NCI-H446 (cell line): ENCODE data around the gene SMTN.
"Not testable (repeated sequence)": the region's sequence is repeated elsewhere in the genome, so short reads cannot be mapped to it uniquely, and the experiment has no call there.

Source experiments
- DNase-seq, 2 experiments: peaks; one replicate each; lab custom pipeline; 2025; lab: John Stamatoyannopoulos, UW

The SMTN gene

DNA sequence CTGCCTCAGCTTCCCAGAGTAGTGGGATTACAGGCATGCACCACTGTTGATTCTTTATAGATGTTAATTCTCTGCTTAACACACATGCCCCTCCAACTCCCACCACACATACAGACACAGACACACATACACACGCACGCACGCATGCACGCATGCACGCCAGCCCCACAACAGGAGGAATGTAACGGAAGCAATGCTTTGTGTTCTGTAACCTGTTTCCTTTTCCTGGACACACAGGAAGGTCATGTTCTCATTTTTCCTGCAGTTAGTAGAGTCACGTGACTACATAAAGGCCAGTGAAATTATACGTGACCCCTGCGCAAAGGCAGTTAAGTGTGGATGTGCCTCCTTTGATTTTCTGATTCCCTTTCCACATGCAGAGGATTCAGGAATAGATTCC is 8.0 kb upstream of the SMTN start:
- not testable (repeated sequence) for DNase-seq

DNA sequence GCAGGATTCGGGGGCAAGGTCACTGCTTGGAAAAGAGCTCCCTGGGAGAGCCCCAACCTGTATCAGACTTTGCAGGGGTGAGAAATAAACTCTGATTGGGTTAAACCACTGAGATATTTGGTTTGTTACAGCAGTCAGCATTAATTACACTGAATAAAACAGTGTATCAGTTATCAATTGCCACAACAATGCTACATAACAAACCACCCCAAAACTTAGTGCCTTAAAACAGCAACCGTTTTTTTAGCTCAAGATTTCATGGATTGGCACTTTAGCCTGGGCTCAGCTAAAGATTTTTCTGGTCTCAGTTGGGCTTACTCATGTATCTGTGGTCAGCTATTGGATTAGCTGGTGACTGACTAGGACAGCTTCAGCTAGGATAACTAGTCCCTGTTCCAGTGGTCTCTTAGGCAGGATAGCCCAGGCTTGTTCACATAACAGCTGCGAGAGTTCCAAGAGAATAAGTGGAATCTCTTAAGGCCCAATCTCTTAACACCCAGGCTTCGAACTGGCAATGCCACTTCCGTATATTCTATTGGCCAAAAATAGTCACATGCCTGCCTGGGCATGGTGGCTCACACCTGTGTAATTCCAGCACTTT is 7.5 kb upstream of the SMTN start:
- not testable (repeated sequence) for DNase-seq

DNA sequence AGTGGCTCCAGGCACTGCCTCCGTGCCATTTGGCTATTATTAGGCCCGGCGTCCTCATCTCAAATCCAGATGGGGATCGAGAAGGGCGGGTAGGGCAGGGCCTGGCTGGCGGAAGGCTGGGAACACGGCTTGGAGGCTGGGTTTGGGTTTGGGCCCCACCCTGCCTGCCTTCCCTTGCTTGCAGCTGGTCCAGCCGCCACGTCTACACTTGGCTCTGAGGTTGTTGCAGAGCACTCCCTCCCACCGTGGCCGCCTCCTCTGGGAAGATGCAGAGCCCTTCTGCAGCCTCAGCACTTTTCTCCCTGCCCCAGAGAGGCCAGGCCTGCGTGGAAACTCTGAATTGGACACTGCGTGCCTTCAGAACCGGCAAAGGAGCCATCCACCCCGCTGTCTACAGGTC is 5.2 kb upstream of the SMTN start:
- no peak for DNase-seq

DNA sequence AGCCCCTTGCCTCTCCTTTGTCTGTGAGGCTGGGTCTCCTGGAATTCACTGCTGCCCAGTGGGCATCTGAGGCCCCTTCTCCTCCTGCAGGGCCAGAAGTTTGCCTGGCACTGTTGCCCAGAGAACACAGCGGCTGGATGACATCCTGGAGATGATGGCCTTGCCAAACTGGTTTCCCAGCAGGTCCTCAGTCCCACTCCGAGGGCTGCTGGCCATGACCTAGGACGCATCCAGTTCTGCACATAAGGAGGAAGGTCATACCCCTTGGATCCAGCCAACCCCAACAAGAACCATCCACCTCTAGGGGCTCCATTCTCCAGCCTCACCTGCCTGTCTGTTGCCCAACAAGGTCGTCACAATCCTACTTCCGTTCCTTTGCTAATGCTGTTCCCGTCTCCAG is 3.4 kb upstream of the SMTN start:
- no peak for DNase-seq

DNA sequence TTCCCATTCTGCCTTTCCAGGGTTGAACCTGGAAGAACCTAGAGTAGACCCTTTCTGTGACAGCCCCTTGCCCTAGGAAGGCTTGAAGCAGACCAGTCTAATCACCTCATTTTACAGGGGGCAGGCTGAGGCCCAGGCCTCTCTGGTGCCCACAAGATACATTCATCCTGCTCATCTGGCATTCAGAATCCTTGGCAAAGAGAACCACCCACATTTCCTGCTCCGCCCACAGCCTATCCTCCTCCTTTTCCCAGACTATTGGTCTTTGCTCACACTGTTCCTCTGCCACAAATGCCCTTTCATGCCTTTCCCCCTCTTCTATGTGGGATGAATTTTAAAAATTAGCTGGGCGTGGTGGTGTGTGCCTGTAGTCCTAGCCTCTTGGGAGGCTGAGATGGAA is 2.7 kb upstream of the SMTN start:
- DNase-seq, result not testable (repeated sequence)

DNA sequence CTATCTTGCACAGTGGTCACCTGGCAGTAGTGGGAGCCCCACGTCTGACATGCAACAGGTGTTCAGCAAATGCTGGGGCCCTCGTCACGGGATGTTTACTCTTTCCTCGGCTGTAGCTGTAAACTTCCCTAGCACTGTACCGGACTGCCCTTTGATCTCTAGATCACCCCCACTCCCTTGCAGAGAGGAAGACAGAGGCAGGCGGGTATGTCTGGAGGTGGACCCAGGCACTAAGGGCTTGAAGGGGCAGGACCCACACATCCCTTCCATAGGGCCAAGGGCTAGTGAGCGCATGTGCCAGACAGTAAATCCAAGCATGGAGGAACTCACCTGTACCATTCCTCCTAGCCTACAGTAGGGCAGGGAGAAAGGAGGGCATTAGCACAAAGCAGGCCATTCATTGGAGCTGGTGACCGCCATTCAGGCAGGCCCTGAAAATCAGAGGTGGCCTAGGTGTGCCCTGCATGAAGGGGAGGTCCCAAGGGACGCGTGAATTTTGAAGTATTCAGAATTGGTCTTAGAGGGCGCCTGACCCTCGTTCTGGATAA is 1.9 kb upstream of the SMTN start:
- DNase-seq, result no peak

DNA sequence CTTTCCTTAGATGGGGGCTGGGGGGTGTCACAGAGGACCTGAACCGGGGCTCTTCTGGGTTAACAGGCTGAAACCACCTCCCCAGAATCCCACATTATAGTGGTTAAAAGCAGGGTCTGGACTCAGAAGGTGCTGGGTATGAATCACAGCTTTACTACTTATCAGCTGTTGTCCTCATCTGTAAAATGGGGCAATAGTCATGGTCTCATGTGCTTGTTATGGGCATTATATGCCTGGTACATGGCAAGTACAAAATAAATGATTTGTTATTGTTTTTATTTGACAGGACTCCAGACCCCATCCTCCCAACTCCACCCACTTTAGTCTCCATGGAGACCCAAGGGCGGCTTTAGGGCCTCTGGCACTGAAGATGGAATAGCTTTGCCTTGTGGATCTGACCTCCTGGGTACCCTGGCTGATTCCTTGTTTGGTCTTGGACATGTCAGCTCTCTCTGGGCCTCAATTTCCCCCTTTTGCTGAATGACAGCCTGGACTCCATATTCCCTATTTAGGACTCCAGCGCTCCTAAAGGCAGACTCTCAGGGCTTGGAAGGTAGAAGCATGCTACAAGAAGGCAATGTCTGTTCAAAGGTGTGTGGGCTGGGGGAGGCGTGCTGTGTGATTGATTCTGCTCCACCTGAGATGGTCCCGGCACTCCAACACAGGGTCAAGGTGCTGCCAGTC is 812 bp upstream of the SMTN start:
- DNase-seq, result no peak

DNA sequence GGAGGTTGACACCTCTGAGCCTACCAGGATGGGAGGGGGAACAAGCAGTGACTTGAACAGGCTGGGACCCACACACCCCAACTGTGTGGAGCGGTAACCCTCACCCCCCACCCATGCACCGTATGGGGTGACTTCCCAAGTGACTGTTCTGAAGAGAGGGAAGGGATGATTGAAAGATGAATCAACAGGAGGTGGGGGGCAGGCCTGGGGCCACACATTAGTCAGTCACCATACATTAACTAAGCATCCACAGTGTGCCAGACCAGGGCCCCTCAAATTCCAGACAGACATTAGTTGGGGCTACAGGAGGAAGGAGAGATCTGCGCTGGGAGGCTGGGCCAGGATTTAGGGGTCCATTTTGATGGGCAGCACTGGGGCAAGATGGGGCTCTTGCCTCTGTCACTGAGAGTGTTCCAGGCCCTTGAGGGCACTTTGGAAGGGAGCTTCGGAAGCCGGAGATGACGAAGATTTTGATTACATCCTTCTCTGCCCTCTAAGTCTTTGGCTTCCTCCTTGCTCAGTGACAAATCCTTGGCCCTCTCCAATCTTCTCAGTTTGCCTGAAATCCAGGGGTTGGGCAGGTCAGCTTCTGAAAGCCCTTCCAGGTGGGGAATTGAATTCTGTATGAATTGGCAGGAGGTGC is 966 bp downstream of the SMTN start:
- no peak for DNase-seq

DNA sequence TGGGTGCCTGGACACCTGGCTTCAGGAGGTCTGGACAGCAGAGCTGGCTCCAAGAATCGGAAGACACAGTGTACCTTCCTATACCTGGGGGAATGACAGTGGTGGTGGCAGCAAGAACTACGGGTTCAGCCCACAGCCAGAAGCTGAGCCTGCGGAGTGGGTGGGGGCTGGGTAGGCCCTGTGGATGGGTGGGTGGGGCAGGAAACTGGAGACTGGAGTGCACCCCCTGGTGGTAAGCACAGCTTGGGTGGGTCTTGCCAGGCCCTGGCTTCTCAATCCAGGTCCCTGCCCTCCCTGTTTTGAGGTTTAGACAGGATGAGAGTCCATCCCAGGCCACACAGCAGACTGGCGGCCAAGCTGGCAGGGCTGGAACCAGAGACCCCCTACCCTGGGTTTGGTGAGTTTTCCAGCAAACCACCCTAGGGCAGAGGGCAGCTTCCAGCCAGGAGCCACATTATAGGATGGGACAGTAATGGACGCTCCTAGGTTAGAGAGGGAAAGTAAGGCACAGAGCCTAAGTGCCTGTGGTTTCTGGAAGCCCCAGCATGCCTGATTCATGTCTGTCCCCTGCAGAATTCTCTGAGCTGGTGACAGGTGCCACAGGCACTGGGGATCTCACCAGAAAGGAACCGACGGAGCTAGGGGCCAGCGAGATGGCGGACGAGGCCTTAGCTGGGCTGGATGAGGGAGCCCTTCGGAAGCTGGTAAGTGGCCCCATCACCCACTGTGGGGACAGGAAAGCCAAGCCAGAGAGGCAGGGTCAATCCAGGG is 1.7 kb downstream of the SMTN start:
- no peak for DNase-seq

DNA sequence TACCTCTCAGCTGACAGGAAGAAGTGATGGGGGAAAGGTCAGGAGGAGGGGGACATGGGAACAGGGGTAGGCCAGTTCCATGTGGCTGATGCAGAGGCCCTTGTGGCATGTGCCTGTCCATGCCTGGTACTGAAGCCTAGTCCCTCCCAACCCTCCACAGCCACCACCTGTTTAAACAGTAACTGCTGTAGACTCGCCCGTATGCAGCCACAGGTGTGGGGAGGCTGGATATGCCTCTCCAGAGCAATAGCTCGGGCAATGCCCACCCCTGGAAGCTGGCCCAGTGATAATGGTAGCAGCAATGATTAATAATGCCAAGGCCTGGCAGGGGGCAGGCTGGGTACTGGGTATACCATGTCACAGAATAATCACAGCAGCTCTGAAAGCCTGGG is 2.3 kb downstream of the SMTN start:
- no peak for DNase-seq

DNA sequence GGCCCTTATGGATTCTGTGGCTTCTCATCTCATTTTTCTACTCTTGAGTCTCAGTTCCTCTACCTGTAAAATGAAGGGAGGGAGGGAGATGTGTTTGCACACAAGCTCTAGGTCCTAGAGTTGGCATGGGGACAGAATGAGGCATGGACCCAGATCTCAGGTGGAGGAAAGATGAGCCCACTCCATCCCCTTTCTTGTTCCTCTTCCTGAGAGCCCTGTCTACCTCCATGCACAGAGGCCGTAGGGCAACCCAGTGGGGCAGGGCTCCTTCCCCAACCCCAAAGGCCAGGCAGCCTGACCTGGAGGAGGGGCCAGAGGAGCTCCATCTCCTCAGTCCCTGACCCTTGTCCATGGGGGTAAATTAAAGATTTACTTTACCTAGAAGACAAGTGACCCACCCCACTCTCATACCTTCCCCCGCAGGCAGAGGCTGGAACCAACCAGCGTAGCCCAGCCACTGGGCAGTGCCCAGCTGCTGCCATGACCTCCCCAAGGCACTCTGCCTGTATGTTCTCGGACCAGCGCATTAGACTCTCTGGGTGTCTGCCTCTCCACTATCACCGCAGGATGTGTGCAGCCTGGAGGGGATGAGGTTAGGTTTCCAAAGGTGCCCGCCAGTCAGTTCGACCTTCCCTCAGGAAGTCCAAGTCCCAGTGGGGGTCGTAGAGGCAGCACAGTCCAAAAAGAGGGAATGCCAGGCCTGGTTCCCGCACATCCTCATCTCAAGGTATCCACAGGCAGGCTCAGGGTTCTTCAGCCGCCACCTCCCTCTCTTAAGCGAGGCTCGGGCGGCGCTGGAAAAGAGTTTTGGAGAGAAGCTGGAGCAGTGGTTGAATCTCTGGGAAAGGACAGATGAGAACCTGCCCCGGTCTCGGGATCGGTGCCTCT is 3.0 kb downstream of the SMTN start:
- DNase-seq, result no peak

DNA sequence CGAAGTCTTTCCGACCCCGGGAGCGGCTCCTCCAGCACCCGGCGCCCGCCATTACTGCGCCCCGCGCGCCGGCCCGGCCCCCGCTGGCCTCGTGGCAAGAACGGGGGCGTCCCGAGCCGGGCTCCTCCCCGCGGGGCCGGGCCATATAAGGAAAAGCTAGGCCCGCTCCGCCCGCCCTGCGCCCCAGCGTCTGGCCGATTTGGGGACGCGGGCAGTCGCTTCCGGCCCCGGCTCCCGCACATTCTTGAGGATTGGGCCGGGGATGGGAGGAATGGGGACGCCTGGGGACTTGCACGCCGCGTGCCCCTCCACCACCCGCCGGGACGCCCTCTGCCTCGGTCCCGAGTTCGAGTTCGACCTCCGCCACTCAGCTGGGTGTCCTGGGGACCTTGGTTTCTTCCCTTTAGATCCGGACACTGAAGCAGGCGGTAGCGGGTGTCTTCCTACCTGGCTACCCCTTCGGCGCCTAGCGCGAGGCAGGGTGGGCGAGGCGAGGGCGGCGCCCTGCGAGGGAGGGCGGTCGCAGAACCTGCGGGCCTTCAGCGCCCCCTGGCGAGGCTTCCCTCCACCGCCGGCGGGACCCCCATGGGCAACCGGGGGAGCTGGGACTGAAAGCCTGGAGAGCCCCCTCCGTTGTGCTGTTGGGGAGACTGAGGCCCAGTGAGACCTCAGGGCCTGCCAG is 3.8 kb downstream of the SMTN start:
- no peak for DNase-seq

DNA sequence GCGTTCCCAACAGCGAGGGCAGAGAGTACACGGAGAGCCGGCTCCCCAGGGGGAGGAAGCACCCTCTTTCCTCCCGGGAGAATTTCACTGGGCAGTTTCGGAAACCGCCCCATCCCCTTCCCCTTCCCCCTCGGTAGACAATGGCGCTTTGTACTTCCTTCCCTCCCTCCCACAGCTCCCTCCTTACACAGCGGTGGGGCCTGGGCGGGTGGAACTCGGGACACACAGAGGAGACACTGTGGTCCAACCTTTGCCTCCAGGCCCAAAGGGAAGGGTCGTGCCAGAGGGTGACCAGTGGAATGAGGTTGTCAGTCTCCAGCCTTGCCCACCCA is 4.3 kb downstream of the SMTN start:
- DNase-seq, result no peak

DNA sequence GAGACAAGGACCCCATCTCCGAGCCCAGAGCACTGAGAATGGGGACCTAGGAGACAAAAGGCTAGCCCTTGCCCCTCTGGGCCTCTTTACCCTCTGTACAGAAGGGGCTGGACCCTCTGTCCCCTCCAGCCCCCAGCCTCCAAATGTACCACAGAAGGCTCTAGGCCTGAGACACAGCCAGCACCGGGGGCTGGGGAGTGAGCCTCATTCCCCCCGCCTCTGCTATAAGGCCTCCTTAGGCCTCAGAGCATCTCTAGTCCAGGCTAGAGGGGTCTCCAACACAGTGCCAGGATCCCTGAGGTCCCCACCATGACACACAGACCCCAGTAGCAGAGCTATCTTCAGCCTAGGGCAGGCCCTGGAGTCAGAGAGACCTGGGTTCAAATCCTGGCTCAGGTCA is 4.8 kb downstream of the SMTN start:
- no peak for DNase-seq

DNA sequence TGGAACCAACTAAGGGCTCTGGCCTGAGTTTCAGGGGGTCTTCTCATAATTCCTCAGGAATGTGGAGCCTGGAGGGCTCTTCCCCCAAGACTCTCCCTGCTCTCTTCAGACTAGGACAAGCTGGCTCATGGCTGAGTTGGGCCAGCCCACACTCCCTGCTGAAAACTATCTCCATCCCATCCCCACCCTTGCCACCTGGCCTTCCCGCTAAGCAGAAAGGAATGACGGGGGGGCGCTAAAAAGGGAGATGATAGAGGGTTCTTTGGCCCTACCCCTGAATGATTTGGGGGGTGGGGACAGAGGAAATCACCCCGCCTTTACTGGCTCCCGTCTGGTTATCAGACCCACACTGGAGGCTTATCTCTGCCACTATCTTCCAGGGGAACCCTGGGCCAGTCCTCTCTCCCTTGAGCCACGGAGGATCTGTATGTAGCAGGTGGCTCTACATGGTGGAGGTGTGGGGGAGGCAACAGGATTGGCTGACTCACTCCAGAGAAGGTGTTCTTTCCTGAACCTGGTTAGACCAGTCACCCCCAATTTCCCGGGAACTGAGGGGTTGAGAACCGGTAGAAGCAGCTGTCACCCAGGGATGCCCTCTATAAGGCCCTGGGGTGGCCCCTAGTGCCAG is 5.7 kb downstream of the SMTN start:
- no peak for DNase-seq

DNA sequence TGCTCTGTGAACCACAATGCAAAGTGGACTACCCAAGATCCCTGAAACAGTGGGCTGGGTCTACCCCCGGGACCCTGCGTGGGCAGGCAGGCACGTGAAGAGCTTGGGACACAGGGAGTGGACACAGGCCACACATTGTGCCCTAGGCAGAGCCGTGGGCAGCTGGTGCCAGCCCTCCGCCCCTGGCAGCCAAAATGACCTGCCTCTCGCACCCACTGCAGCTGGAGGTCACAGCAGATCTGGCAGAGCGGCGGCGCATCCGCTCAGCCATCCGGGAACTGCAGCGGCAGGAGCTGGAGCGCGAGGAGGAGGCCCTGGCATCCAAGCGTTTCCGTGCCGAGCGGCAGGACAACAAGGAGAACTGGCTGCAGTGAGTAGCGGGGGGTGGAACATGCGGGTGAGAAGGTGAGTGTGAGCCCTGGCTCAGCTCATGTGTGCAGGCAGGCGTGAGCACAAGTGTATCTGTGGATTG is 6.7 kb downstream of the SMTN start:
- DNase-seq, result no peak

DNA sequence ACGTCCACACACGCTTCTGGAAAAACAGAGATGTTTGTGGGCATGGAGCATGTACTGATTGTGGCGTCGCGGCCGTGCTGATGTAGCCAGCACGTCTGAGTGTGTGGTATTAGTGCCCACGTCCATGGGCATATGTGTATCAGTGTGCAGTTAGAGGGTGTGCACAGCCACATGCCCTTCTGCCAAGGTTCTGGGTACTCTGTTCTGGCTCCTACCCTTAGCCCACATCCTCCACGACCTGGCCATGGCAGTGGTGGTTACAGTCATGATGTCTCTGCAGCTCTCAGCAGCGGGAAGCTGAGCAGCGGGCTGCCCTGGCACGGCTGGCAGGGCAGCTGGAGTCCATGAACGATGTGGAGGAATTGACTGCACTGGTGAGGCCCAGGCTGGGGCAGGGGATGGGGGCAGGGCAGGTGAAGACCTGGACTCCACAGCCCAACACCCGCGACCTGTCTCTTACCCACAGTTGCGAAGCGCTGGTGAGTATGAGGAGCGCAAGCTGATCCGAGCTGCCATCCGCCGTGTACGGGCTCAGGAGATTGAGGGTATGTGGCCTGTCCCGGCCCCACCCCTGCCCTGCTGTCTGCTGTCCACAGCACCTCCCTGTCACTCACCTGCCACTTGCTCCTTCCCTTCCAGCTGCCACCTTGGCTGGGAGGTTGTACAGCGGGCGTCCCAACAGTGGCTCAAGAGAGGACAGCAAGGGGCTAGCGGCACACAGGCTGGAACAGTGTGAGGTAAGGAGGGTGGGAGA is 7.3 kb downstream of the SMTN start:
- no peak for DNase-seq

DNA sequence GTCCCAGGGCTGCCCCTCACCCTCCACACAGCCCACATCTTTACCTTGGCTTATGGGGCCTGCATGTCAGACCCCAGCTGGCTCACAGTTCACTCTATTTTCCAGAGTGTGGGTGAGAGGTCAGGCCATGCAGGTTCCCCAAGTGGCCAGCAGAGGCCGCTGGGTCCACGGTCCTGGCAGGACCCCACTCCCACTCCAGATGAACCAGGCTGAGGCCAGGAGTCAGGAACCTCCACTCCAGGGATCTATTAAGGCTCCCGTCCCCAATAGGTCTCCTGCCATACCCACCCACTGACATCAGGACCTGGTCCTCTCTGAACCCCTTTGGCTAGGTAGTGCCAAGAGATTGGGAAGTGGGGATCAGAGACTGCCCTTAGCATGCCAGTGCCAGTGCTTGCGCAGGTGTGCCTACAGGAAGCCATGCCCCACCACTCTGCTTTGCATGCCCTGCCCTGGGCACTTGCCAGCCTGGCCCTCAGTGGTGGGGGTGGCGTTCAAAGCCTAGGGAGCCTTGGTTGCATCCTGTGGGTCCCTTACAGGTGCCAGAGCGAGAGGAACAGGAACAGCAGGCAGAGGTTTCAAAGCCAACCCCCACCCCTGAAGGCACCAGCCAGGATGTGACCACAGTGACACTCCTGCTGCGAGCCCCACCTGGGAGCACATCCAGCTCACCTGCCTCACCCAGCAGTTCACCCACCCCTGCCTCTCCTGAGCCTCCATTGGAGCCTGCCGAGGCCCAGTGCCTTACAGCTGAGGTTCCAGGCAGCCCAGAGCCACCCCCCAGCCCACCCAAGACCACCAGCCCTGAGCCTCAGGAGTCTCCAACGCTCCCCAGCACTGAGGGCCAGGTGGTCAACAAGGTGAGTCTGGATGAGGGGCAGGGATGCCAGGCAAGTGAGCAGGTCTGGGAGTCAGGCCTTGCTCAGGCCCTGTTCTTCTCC is 8.3 kb downstream of the SMTN start:
- DNase-seq, result peak in 1 of 2 experiments; percentile 42
